ENCODE data around the gene KAT6B.

The KAT6B gene

GRCh38 chr10:74898201-74898976, 72.0 kb downstream of the KAT6B start:
- Histone ChIP-seq H3K9ac (ENCODE audit: low read depth in 1 of 2, low read length in 2 of 2) (no peak overlapping the region), H3K4me3 (ENCODE audit: low read depth in 1 of 2, low read length in 2 of 2) (no peak overlapping the region), H3K27ac (ENCODE audit: low read depth, low read length) (no peak overlapping the region), H3K4me1 (ENCODE audit: control insufficient read depth in 1 of 2, insufficient read depth in 2 of 2, low read length in 2 of 2) (peaks cover 8 to 16% of the 10 kb centered on the region in 2 donors), H3K36me3 (ENCODE audit: control insufficient read depth in 1 of 2, insufficient read depth in 2 of 2, low read length in 2 of 2) (no peaks in the 10 kb centered on the region), H3K27me3 (ENCODE audit: control insufficient read depth in 1 of 2, insufficient read depth in 2 of 2, low read length in 2 of 2) (no peaks in the 10 kb centered on the region), H3K9me3 (ENCODE audit: control insufficient read depth in 1 of 2, low read length in 2 of 2) (no peaks in the 10 kb centered on the region)

- H3K27me3 ChIP-seq (ENCODE audit: control insufficient read depth in 1 of 2, insufficient read depth in 2 of 2, low read length in 2 of 2) = no peaks in the 10 kb centered on the region
- no peak overlapping the region for H3K27ac ChIP-seq (ENCODE audit: low read depth, low read length)
- no peaks in the 10 kb centered on the region for H3K36me3 ChIP-seq (ENCODE audit: control insufficient read depth in 1 of 2, insufficient read depth in 2 of 2, low read length in 2 of 2)
- no peak overlapping the region for H3K4me3 ChIP-seq (ENCODE audit: low read depth in 1 of 2, low read length in 2 of 2)
- no peaks in the 10 kb centered on the region for H3K9me3 ChIP-seq (ENCODE audit: control insufficient read depth in 1 of 2, low read length in 2 of 2)
- H3K4me1 ChIP-seq (ENCODE audit: control insufficient read depth in 1 of 2, insufficient read depth in 2 of 2, low read length in 2 of 2) = peaks cover 8 to 16% of the 10 kb centered on the region in 2 donors
- no peak overlapping the region for H3K9ac ChIP-seq (ENCODE audit: low read depth in 1 of 2, low read length in 2 of 2)
These were observed 73.9 kb downstream of the KAT6B start for GRCh38 chr10:74900297-74900696.

GRCh38 chr10:74901301-74901700, 74.9 kb downstream of the KAT6B start:
- H3K9me3 ChIP-seq (ENCODE audit: control insufficient read depth in 1 of 2, low read length in 2 of 2) = no peaks in the 10 kb centered on the region

GRCh38 chr10:74901867-74902450, 75.6 kb downstream of the KAT6B start:
- Histone ChIP-seq H3K9ac (ENCODE audit: low read depth in 1 of 2, low read length in 2 of 2) (no peak overlapping the region), H3K36me3 (ENCODE audit: control insufficient read depth in 1 of 2, insufficient read depth in 2 of 2, low read length in 2 of 2) (no peaks in the 10 kb centered on the region), H3K4me1 (ENCODE audit: control insufficient read depth in 1 of 2, insufficient read depth in 2 of 2, low read length in 2 of 2) (peaks cover 8 to 12% of the 10 kb centered on the region in 2 donors), H3K4me3 (ENCODE audit: low read depth in 1 of 2, low read length in 2 of 2) (no peak overlapping the region), H3K9me3 (ENCODE audit: control insufficient read depth in 1 of 2, low read length in 2 of 2) (no peaks in the 10 kb centered on the region), H3K27me3 (ENCODE audit: control insufficient read depth in 1 of 2, insufficient read depth in 2 of 2, low read length in 2 of 2) (no peaks in the 10 kb centered on the region), H3K27ac (ENCODE audit: low read depth, low read length) (no peak overlapping the region)

More at GRCh38 chr10:74901301-74901700, 74.9 kb downstream of the KAT6B start:
- no peak overlapping the region for H3K9ac ChIP-seq (ENCODE audit: low read depth in 1 of 2, low read length in 2 of 2)
- H3K4me3 ChIP-seq (ENCODE audit: low read depth in 1 of 2, low read length in 2 of 2) = no peak overlapping the region
- no peaks in the 10 kb centered on the region for H3K36me3 ChIP-seq (ENCODE audit: control insufficient read depth in 1 of 2, insufficient read depth in 2 of 2, low read length in 2 of 2)
- H3K27ac ChIP-seq (ENCODE audit: low read depth, low read length) = no peak overlapping the region
- H3K4me1 ChIP-seq (ENCODE audit: control insufficient read depth in 1 of 2, insufficient read depth in 2 of 2, low read length in 2 of 2) = peaks cover 8 to 16% of the 10 kb centered on the region in 2 donors
- H3K27me3 ChIP-seq (ENCODE audit: control insufficient read depth in 1 of 2, insufficient read depth in 2 of 2, low read length in 2 of 2) = no peaks in the 10 kb centered on the region

- Histone ChIP-seq H3K9me3 (ENCODE audit: control insufficient read depth in 1 of 2, low read length in 2 of 2) (no peaks in the 10 kb centered on the region), H3K27ac (ENCODE audit: low read depth, low read length) (no peak overlapping the region), H3K4me1 (ENCODE audit: control insufficient read depth in 1 of 2, insufficient read depth in 2 of 2, low read length in 2 of 2) (peaks cover 0 to under 1% of the 10 kb centered on the region in 2 donors), H3K9ac (ENCODE audit: low read depth in 1 of 2, low read length in 2 of 2) (no peak overlapping the region), H3K36me3 (ENCODE audit: control insufficient read depth in 1 of 2, insufficient read depth in 2 of 2, low read length in 2 of 2) (no peaks in the 10 kb centered on the region), H3K27me3 (ENCODE audit: control insufficient read depth in 1 of 2, insufficient read depth in 2 of 2, low read length in 2 of 2) (no peaks in the 10 kb centered on the region), H3K4me3 (ENCODE audit: low read depth in 1 of 2, low read length in 2 of 2) (no peak overlapping the region)
These were observed 77.1 kb downstream of the KAT6B start for GRCh38 chr10:74903491-74903890.

- Histone ChIP-seq H3K27ac (ENCODE audit: low read depth, low read length) (no peak overlapping the region), H3K4me3 (ENCODE audit: low read depth in 1 of 2, low read length in 2 of 2) (no peak overlapping the region), H3K27me3 (ENCODE audit: control insufficient read depth in 1 of 2, insufficient read depth in 2 of 2, low read length in 2 of 2) (no peaks in the 10 kb centered on the region), H3K9me3 (ENCODE audit: control insufficient read depth in 1 of 2, low read length in 2 of 2) (no peaks in the 10 kb centered on the region), H3K36me3 (ENCODE audit: control insufficient read depth in 1 of 2, insufficient read depth in 2 of 2, low read length in 2 of 2) (no peaks in the 10 kb centered on the region), H3K4me1 (ENCODE audit: control insufficient read depth in 1 of 2, insufficient read depth in 2 of 2, low read length in 2 of 2) (no peaks in the 10 kb centered on the region), H3K9ac (ENCODE audit: low read depth in 1 of 2, low read length in 2 of 2) (no peak overlapping the region)
These were observed 80.3 kb downstream of the KAT6B start for GRCh38 chr10:74906611-74907198.

- Histone ChIP-seq H3K27me3 (ENCODE audit: control insufficient read depth in 1 of 2, insufficient read depth in 2 of 2, low read length in 2 of 2) (no peaks in the 10 kb centered on the region), H3K4me1 (ENCODE audit: control insufficient read depth in 1 of 2, insufficient read depth in 2 of 2, low read length in 2 of 2) (peaks cover 3% of the 10 kb centered on the region in 2 donors), H3K9ac (ENCODE audit: low read depth in 1 of 2, low read length in 2 of 2) (no peak overlapping the region), H3K27ac (ENCODE audit: low read depth, low read length) (no peak overlapping the region), H3K9me3 (ENCODE audit: control insufficient read depth in 1 of 2, low read length in 2 of 2) (no peaks in the 10 kb centered on the region), H3K4me3 (ENCODE audit: low read depth in 1 of 2, low read length in 2 of 2) (no peak overlapping the region), H3K36me3 (ENCODE audit: control insufficient read depth in 1 of 2, insufficient read depth in 2 of 2, low read length in 2 of 2) (no peaks in the 10 kb centered on the region)
These were observed 83.3 kb downstream of the KAT6B start for GRCh38 chr10:74909670-74910069.

GRCh38 chr10:74910241-74910975, 84.0 kb downstream of the KAT6B start:
- H3K27ac ChIP-seq (ENCODE audit: low read depth, low read length) = no peak overlapping the region

GRCh38 chr10:74910976-74911350, 84.6 kb downstream of the KAT6B start:
- H3K9ac ChIP-seq (ENCODE audit: low read depth in 1 of 2, low read length in 2 of 2) = no peak overlapping the region
- H3K9me3 ChIP-seq (ENCODE audit: control insufficient read depth in 1 of 2, low read length in 2 of 2) = no peaks in the 10 kb centered on the region
- H3K27me3 ChIP-seq (ENCODE audit: control insufficient read depth in 1 of 2, insufficient read depth in 2 of 2, low read length in 2 of 2) = no peaks in the 10 kb centered on the region
- no peaks in the 10 kb centered on the region for H3K36me3 ChIP-seq (ENCODE audit: control insufficient read depth in 1 of 2, insufficient read depth in 2 of 2, low read length in 2 of 2)
- H3K4me1 ChIP-seq (ENCODE audit: control insufficient read depth in 1 of 2, insufficient read depth in 2 of 2, low read length in 2 of 2) = peaks cover 3% of the 10 kb centered on the region in 2 donors
- H3K27ac ChIP-seq (ENCODE audit: low read depth, low read length) = no peak overlapping the region
- H3K4me3 ChIP-seq (ENCODE audit: low read depth in 1 of 2, low read length in 2 of 2) = no peak overlapping the region

More at GRCh38 chr10:74910241-74910975, 84.0 kb downstream of the KAT6B start:
- H3K4me3 ChIP-seq (ENCODE audit: low read depth in 1 of 2, low read length in 2 of 2) = no peak overlapping the region
- H3K9me3 ChIP-seq (ENCODE audit: control insufficient read depth in 1 of 2, low read length in 2 of 2) = no peaks in the 10 kb centered on the region
- no peaks in the 10 kb centered on the region for H3K27me3 ChIP-seq (ENCODE audit: control insufficient read depth in 1 of 2, insufficient read depth in 2 of 2, low read length in 2 of 2)
- peaks cover 3% of the 10 kb centered on the region in 2 donors for H3K4me1 ChIP-seq (ENCODE audit: control insufficient read depth in 1 of 2, insufficient read depth in 2 of 2, low read length in 2 of 2)
- no peak overlapping the region for H3K9ac ChIP-seq (ENCODE audit: low read depth in 1 of 2, low read length in 2 of 2)
- H3K36me3 ChIP-seq (ENCODE audit: control insufficient read depth in 1 of 2, insufficient read depth in 2 of 2, low read length in 2 of 2) = no peaks in the 10 kb centered on the region

- Histone ChIP-seq H3K36me3 (ENCODE audit: control insufficient read depth in 1 of 2, insufficient read depth in 2 of 2, low read length in 2 of 2) (no peaks in the 10 kb centered on the region), H3K27me3 (ENCODE audit: control insufficient read depth in 1 of 2, insufficient read depth in 2 of 2, low read length in 2 of 2) (no peaks in the 10 kb centered on the region), H3K27ac (ENCODE audit: low read depth, low read length) (no peak overlapping the region), H3K9ac (ENCODE audit: low read depth in 1 of 2, low read length in 2 of 2) (no peak overlapping the region), H3K9me3 (ENCODE audit: control insufficient read depth in 1 of 2, low read length in 2 of 2) (no peaks in the 10 kb centered on the region), H3K4me1 (ENCODE audit: control insufficient read depth in 1 of 2, insufficient read depth in 2 of 2, low read length in 2 of 2) (peaks cover 3 to 4% of the 10 kb centered on the region in 2 donors), H3K4me3 (ENCODE audit: low read depth in 1 of 2, low read length in 2 of 2) (no peak overlapping the region)
These were observed 85.8 kb downstream of the KAT6B start for GRCh38 chr10:74912182-74912581.
